HG03095 (cell line): Measurements from ENCODE around the gene BRIP1.
"Not testable (repeated sequence)": the region's sequence is repeated elsewhere in the genome, so short reads cannot be mapped to it uniquely, and the experiment has no call there.

ENCODE experiments used
- ATAC-seq: cut with Tn5 transposase; IDR thresholded peaks from one replicate; pipeline ENCODE4 v1.9.1; 2021; ENCODE audit warnings: moderate library complexity; ENCODE audit not compliant: unreplicated experiment

Gene BRIP1

DNA sequence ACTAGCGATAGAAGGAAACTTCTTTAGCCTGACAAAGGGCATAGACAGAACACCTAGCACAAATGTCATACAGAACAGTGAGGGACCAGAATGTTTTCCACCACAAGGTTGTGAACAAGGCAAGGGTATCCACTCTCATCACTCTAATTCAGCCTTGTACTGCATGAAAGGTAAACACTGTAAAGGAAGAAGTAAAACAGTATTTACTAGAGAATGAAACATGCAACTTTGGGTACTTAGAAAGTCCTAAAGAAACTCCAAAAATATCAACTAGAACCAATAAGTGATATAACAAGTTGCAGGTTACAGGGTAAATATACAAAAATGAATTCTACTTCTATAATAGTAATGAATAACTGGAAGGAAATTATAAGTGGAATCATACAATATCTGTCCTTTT is 32.2 kb downstream of the BRIP1 start:
- no peak for ATAC-seq

DNA sequence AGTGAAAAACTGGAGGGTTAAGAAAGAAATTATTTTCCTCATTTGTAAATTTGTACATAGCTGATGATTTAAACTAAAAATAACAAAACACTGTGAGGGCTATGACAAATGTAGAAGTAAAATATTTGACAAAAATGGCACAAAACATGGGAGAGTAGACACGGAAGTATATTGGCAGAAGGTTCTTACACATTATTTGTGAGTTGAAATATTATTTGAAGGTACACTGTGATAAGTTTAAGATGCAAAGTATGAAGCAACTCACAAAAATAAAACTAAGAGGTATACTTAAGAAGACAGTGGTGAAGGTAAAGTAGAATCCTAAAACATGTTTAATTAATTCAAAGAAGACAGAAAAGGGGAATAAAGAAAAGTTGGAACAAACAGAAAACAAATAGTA is 34.6 kb downstream of the BRIP1 start:
- ATAC-seq = no peak

DNA sequence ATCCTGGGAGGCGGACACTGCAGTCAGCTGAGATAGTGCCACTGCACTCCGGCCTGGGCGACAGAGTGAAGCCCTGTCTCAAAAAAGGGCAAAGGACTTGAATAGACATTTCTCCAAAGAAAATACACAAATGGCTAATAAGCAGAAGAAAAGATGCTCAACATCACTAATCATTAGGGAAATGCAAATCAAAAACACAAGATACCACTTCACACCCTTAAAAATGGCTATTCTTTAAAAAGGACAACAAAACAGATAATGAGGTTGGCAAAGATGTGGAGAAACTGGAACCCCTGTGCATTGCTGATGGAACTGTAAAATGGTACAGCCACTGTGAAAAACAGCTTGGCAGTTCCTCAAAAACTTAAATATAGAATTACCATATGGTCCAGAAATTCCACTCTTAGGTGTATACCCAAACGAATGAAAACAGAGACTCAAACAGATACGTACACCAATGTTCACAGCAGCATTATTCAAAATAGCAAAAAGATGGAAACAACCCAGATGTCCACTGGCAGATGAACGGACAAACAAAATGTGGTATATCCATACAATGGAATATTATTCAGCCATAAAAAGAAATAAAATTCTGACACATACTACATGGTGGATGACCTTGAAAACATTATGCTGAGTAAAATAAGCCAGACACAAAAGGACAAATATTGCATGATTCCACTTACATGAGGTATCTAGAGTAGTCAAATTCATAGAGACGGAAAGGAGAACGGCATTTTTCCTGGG is 35.5 kb downstream of the BRIP1 start:
- no peak for ATAC-seq

DNA sequence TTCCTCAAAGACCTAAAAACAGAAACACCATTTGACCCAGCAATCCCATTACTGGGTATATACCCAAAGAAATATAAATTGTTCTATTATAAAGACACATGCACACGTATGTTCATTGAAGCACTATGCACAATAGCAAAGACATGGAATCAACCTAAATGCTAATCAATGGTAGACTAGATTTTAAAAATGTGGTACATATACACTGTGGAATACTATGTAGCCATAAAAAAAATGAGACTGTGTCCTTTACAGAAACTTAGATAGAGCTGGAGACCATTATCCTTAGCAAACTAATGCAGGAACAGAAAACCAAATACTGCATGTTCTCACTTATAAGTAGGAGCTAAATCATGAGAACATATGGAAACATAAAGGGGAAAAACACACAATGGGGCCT is 36.5 kb downstream of the BRIP1 start:
- ATAC-seq = not testable (repeated sequence)

DNA sequence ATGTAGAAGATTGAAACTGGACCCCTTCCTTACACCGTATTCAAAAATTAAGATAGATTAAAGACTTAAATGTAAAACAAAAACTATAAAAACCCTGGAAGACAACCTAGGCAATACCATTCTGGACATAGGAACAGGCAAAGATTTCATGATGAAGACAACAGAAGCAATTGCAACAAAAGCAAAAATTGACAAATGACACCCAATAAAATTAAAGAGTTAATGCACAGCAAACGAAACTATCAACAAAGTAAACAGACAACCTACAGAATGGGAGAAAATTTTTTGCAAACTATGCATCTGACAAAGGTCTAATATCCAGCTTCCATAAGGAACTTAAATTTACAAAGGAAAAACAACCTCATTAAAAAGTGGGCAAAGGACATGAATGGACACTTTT is 37.1 kb downstream of the BRIP1 start:
- ATAC-seq = not testable (repeated sequence)

DNA sequence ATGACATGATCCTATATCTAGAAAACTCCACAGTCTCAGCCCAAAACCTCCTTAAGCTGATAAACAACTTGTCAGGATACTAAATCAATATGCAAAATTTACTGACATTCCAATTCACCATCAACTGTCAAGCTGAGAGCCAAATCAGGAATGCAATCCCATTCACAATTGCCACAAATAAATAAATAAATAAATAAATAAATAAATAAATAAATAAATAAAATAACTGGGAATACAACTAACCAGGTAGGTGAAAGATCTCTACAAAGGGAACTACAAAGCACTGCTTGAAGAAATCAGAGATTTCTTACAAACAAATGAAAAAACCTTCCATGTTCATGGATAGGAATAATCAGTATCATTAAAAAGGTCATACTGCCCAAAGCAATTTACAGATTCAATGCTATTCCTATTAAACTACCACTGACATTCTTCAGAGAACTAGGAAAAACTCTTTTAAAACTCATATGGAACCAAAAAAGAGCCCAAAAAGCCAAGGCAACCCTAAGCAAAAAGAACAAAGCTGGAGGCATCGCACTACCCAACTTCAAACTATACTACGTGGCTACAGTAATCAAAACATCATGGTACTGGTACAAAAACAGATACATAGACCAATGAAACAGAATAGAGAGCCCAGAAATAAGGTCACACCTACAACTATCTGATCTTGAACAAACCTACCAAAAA is 37.7 kb downstream of the BRIP1 start:
- ATAC-seq = no peak

DNA sequence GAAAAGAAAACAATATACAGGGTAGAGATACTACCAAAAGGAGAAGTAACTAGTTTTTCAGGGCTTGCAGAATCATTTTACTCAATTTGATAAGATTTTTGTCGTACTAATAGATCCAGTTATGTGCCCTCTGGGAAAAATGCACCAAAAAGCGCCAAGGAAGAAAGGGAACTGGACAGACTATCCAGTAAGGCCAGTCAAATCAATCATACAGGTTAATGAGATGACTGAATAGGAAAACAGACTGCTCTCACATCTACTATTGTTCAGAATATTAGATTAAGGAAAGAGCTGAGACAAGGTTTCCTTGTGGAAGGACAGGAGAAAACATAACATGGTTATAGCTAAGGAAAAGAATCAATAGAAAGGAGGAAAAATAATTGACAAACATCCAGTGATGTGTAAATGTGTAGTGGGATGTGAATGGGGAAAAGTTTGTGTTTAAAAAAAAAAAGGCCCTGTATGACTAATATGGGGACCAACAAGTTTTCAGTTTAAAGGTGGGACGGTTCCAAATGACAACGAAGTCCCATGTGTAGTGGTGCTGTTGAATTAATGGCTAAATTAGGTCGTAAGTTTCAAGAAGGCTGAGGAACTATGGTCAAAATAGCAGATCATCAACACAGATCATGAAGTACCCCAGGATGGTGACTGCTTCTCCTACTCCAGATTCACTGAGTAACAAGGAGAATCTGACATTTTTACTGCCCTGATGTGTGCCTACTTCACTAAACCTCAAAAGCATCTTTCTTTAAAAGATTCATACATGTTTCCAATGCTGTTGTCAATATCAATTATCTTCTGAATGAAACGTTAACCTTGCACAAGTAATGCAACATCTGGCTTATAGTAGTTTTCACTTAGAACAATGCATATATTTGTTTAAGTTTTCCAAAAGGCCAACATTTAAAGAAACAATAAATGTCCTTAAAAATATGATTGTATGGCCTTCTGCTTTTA is 40.7 kb downstream of the BRIP1 start:
- no peak for ATAC-seq

DNA sequence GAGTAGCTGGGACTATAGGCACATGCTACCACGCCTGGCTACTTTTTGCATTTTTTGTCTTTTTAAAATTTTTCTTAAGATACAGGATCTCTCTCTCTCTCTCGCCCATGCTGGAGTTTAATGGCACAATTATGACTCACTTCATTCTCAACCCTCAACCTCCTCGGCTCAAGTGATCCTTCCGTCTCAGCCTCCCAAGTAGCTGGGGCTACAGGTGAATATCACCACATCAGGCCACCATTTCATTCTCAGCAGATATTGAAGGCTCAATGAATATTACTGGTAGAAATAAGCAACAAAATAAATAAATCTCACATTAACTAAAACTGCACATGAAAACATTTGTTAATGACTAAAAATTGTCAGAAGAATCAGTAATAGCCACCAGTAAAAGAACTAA is 41.7 kb downstream of the BRIP1 start:
- no peak for ATAC-seq

DNA sequence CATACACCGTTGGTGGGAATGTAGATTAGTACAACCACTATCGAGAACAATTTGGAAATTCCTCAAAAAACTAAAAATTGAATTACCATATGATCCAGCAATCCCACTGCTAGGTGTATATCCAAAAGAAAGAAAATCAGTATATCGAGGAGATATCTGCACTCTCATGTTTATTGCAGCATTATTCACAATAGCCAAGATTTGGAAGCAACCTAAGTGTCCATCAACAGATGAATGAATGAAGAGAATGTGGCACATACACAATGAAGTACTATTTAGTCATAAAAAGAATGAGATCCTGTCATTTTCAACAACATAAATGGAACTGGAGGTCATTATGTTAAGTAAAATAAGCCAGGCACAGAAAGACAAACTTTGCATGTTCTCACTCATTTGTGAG is 44.1 kb downstream of the BRIP1 start:
- ATAC-seq = not testable (repeated sequence)

DNA sequence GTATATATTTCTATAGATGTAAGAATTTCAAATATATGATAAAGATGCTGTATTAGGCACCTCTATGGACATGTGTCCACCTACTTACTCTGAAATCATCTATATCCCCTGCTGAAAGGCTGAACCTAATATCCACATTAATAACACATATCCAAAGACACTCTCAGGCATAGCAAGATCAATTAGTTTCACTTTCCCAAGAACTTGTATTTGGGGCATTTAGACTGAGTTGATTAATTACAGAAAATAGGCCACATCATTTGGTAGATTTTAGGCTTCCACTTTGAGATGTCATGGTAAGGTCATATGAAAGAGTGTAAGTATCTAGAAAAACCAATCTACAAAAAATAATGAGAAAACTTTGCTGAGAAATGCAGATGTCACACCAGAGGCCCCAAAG is 45.1 kb downstream of the BRIP1 start:
- no peak for ATAC-seq

DNA sequence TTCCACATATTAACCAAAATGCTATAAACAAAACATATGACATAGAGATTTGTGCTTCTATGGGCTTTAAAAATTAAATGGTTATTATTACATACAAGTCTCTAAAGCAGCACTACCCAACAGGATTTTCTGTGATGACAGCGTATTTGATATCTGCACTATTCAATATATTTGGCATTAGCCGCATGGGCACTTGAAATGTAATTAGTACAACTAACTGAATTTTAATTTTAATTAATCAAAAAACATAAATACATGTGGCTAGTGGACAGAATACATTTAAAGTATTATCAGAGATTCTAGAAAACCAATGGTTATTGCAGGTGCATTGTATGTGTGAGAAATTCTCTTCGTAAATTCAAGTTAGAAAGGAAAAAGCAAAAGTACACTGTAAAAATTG is 45.9 kb downstream of the BRIP1 start:
- no peak for ATAC-seq

DNA sequence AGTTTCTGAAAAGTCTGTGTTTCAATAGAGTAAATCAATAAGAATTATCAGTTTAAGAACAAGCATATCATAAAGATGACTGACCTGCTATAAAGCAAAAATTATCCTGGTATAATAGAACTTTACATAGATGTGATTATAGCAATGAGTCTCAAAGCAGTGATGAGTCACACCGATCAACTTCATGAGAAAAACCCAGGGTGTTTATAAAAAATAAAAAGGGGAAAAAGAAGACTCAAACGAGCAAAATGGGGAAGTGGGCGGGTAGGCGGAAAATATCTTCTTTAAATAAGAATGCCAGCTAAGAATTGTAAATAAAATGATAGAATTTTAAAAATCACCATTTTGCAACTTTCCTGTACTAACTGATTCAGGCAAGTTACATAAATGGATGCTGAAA is 46.8 kb downstream of the BRIP1 start:
- ATAC-seq = no peak

DNA sequence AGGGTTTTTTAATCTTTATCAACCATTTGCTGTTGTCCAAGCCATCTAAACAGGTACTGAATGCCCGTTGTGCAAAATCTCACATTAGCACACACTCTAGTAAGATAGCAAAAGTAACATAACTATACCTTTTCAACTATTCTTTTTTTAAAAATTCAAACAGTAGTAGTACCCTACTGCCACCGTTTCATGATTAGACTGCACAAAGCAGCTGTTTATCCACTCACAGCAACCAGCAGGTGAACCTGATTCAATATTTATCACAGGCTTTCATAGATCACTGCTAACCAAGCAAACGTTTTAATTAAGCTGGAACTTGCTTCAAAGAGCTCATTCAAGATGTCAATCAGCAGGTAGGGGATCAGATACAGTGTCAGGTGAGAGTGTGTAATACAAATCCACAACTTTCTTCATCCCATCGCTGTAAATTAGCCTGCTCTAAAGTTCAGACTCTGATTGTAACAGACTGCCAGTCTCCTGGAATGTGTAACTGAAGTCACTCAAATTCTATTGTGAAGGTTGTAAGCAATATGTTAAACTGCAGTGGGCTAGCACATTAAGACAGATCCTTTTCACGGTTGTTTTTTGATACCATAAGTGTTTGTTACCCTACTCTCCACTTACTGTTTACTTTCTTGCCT is 47.3 kb downstream of the BRIP1 start:
- ATAC-seq = no peak

DNA sequence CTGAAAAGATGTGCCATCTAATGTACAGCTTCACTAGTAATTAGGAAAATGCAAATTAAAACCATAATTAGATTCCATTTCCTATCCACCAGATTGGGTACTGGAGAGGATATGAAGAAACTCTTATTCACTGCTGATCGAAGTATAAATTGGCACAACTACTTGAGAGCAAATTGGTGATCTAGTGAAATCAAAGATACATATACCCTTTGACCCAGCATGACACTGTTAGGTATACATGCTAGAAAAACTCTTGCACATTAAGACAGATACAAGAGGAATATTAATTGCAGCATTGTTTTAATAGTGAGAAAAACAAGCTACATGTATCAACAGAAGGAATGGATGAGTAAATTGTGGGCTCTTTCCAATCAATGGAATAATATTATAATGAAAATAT is 48.8 kb downstream of the BRIP1 start:
- no peak for ATAC-seq

DNA sequence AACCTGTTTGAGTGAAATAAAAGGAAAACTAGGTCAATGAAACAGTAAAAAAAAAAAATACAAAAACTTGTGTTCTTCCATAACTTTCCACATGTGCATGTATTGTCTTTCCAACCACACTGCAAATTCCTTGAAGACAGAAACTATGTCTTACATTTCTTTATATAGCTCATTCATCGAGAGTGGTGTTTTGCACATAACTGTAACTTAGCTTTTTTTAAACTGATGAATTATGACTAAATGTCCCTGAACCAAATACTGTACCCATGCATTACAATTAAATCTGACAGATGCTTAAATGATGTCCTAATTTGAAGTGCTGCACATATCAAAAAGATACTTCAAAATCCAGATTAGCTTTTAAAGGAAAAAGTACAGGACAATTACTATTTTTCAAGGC is 50.1 kb downstream of the BRIP1 start:
- no peak for ATAC-seq

DNA sequence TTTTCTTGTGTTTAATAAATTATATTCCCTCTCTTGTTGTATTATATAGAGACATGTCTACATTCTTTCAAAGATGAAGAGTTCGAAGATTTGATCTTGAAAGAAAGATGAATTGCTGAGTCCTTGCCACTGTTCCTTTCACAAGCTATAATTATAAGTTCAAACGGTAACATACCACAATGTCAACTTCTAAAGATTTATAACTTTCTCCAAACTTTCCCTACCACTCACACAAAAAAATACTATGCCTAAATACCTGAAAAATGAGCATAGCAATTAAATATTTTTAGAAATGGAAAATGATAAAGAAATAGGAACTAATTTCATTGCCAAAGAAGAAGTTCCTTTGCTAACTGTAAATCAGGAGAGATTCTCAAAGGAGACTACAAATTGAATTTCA is 50.6 kb downstream of the BRIP1 start:
- ATAC-seq = no peak

DNA sequence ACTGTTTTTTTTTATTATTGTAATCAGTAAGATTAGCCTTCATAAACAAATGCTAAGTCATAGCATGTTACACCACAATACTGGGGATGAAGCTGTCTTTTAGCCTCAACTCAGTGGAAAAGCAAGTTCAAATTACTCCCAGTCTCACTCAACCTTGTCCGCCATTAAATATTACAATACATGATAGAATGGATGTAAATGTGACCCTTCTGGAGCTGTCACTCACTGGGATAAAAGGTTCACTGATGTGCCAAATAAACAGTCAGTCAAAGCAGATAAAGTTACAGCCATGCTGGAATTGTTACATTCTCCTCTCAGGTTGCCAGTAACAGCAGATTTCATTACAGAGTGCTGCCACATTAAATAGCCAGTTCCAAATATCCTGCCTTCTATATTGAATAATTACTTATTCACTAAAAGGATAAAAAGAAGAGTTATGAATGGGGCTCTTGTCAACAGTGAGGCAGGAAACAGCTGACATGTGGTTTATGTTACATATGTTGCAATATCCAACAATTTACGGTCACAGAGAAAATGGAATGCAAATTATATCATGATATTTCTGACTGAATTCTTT is 53.4 kb downstream of the BRIP1 start:
- no peak for ATAC-seq

DNA sequence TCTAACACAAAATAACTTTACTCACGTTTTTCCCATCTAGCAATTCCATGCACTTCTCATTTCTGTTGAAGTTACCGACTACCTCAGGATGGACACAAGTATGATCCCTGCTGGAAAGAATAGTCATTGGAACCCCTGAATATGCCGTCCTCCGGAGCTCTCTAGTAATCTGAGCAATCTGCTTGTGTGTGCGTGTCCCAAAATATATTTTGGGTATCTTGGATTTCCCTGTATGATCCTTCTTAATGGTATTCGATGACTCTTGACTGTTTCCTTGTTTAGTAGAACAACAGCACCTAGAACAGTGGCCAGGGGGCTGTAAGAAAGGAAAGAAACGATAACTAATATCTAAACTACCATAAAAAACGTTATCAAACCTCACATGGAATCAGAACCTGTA is 54.9 kb downstream of the BRIP1 start:
- ATAC-seq = no peak

DNA sequence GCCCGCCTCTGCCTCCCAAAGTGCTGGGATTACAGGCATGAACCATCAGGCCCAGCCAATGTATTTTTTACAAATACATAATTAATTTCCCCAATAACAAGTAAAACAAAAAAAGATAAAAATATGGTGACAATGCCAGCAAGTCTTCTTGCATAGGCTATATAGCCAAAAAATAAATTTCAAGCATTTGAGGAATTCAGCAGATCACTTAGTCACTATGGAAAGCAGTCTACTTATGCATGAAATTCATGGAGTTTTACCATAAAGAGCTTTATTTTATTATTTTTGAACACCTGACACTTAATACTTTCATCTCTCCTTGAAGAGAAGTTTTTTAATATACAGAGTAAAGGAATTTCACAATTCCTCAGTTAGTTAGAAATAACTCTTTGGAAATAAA is 56.4 kb downstream of the BRIP1 start:
- no peak for ATAC-seq

DNA sequence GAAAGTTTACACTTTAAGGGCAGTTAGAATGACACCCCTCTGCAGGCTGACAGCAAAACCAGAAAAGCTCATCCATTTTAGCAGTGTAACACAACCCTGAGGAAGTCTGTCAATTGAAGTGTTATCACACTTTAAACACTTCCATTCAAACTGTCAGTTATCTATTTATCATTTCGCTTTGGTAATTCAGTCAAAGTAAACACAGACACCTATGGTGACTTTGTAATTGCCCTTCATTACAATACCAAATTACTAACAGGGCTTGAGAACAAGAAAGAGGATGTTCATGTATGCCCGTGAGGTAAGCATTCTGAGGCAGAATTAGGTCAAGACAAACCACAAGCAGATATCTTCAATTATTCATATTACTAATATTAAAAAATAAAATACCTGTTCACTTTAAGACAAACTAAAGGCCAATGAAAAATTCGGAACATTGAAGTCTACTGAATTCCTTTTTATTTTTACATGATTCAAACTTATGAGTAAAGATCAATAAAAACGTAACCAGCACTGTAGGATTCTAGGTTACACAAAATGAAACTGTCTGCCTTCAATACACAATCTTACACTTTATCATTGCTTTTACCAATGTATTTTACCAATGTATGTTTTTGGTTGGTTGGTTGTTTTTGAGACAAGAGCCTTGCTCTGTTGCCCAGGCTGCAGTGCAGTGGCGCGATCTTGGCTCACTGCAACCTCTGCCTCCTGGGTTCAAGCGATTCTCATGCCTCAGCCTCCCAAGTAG is 57.1 kb downstream of the BRIP1 start:
- no peak for ATAC-seq
